IPS-NIHi7 (cell line): Measurements from ENCODE around the gene ACO2.
"Not testable (repeated sequence)": the region's sequence is repeated elsewhere in the genome, so short reads cannot be mapped to it uniquely, and the experiment has no call there.

Experiments
- DNase-seq: peaks from one replicate; pipeline ENCODE4 v3.0.0; 2012; ENCODE audit warnings: mixed read lengths; ENCODE audit errors: extremely low spot score

The ACO2 gene

GRCh38 chr22:41568811-41569210 lies 99.9 kb downstream of the ACO2 start:
- no peak for DNase-seq

GRCh38 chr22:41570221-41570620 lies 101.3 kb downstream of the ACO2 start:
- no peak for DNase-seq

DNA sequence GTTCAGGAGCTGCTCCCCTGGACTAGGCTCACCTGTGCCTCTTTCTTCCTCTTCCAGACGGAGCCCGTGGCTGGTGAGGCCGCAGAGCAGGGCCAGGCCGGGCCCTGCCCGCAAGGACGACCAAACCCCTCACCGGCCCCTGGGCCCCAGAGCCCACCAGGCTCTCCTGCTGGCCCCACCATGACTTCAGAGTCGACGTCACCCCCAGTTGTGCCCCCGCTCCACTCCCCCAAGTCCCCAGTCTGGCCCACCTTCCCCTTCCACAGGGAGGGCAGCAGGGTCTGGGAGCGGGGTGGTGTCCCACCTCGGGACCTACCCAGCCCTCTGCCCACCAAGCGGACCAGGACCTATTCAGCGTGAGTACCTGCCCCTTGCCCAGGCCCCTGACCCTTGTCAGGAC lies 102.9 kb downstream of the ACO2 start:
- DNase-seq = no peak

DNA sequence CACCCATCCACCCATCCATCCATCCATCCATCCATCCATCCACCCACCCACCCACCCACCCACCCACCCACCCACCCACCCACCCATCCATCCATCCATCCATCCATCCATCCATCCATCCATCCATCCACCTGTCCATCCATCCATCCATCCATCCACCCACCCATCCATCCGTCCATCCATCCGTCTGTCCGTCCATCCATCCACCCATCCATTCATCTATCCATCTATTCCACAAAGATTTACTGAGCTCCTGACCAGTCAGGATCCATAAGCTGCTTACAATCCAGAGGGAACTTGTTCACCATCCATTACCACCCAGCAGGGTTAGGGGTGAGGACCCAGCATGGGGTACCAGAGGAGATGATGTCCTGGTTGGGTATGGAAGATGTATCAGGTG lies 103.4 kb downstream of the ACO2 start:
- DNase-seq = not testable (repeated sequence)

GRCh38 chr22:41573677-41574076 lies 104.8 kb downstream of the ACO2 start:
- no peak for DNase-seq

DNA sequence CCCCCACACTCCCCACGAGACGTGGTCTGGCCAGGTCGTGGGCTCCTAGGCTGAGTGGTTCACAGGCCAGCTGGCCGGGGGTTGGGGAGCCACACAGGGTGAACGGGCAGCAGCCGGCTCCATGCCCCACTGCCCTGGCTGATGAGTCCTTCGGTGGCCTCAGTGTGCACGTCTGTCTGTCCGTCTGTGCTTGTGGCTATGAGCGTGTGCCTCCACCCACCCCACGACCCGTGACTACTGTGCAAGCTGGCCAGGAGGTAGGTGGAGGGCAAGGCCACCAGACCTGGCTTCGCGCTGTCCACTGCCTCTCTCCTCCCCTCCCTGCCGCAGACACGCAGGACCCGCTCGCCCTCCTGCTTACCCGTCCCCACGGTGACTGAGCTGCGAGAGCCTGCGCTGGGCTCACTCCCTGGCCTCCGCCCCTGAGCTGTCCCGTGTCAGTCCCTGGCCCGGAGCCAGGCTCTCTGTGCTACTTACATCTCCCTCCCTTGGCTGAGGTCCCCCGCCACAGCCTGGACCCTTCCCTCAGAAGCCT lies 106.0 kb downstream of the ACO2 start:
- no peak for DNase-seq

- DNase-seq = no peak
Observed at GRCh38 chr22:41575533-41575932, 106.6 kb downstream of the ACO2 start.

- DNase-seq = peak; percentile 91
Observed at GRCh38 chr22:41576877-41577276, 108.0 kb downstream of the ACO2 start.

DNA sequence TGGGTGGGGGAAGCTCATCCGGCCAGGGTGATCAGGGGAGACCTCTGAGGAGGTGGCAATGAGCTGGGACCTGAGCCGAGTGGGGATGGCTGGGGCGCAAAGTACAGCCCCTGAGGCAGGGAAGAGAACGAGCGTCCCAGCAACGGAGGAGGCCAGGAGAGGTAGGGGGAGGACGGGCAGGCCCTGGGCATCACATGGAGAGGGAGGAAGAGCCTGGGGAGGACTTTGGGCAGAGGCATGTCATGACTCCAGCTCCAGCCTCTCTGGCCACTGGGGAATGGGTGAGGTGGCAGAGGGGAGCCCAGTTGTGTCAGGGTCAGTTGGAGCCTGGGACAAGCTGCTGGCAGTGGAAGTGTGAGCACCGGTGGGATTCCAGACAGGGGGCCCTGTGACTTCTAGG lies 109.2 kb downstream of the ACO2 start:
- no peak for DNase-seq
